HCT116 (cell line): ENCODE measurements around the gene SYT7. TPM values are rescaled to one million over a fixed set of nuclear protein-coding genes. Genes with fewer than 3 reads are reported as not detected.

Experiments
- ATAC-seq: fragments of 200-7000 bp; cut with Tn5 transposase; 2 replicates; pipeline ENCODE4 v1.9.1; 2020; ENCODE audit warnings: mild to moderate bottlenecking, moderate library complexity
- BruUV-seq: library from RNA; stranded (reverse); fragments of 400-500 nt; replicated peaks from 2 replicates; lab custom pipeline; 2021; lab: Mats Ljungman, UMichigan
- CTCF ChIA-PET: fragments of 300-600 bp; sonication (Branson Sonifier 250); formaldehyde crosslinking; loops from one replicate; lab custom pipeline; 2021; ENCODE audit warnings: antibody characterized with exemption; lab: Charles Lee
- POLR2A ChIA-PET: fragments of 300-600, 350-600 bp; sonication (Branson Sonifier 250); formaldehyde crosslinking; loops from one replicate; lab custom pipeline; 2021; ENCODE audit warnings: antibody characterized with exemption; lab: Charles Lee
- RAD21 ChIA-PET, 2 experiments: fragments of 300-600 bp; sonication (Branson Sonifier 250); formaldehyde crosslinking; loops; one replicate each; lab custom pipeline; 2023; ENCODE audit warnings: low total read pairs in 2 of 2; ENCODE audit not compliant: uncharacterized antibody in 2 of 2, unreplicated experiment in 2 of 2, low non-redundant PET in 1 of 2; lab: Charles Lee
- DNase-seq: peaks from one replicate; pipeline ENCODE4 v3.0.0-alpha.2; 2010; ENCODE audit warnings: low read depth, low spot score
- H2AFZ ChIP-seq: fragments of 200-600 bp; shearing (Covaris generic), sonication (generic); 2 replicates; pipeline ENCODE4 v1.6.1; 2017; ENCODE audit warnings: low read depth, mixed run types, mixed read lengths, antibody characterized with exemption, low read length; ENCODE audit not compliant: poor library complexity, severe bottlenecking
- H3K27ac ChIP-seq: 2 replicates; pipeline ENCODE4 v1.5.1; 2012; ENCODE audit warnings: low read depth, low read length
- H3K27me3 ChIP-seq: fragments of 200-600 bp; sonication (generic); 2 replicates; pipeline ENCODE4 v1.6.1; 2016; ENCODE audit warnings: mixed run types, low read length, mixed read lengths; ENCODE audit not compliant: insufficient read depth
- H3K36me3 ChIP-seq, 2 experiments: fragments of 200-500 bp in 1 of 2; fragments of 200-600 bp in 1 of 2; sonication (Bioruptor generic) in 1 of 2; sonication (generic) in 1 of 2; 2 replicates each; pipeline versions ENCODE4 v1.5.1 to v1.6.1; 2014 to 2016; ENCODE audit warnings: low read length in 2 of 2, inconsistent platforms in 1 of 2, mixed read lengths in 1 of 2, mixed run types in 1 of 2; ENCODE audit not compliant: insufficient read depth in 2 of 2, control insufficient read depth in 1 of 2
- H3K4me1 ChIP-seq, 2 experiments: fragments of 200-600 bp in 1 of 2; sonication (generic) in 1 of 2; 2 replicates each; pipeline versions ENCODE4 v1.5.1 to v1.6.1; 2012 to 2017; ENCODE audit warnings: low read length in 2 of 2, inconsistent platforms in 1 of 2, mild to moderate bottlenecking in 1 of 2, mixed read lengths in 1 of 2, mixed run types in 1 of 2, moderate library complexity in 1 of 2; ENCODE audit not compliant: insufficient read depth in 2 of 2, control insufficient read depth in 1 of 2
- H3K4me2 ChIP-seq: fragments of 200-600 bp; sonication (generic); 2 replicates; pipeline ENCODE4 v1.6.1; 2017; ENCODE audit warnings: mixed run types, low read length, mixed read lengths
- H3K4me3 ChIP-seq, 2 experiments: fragments of 200-600 bp in 1 of 2; sonication (generic) in 1 of 2; replicated peaks in 1 of 2; 2 replicates each; pipeline ENCODE4 v1.5.1; 2011 to 2016; ENCODE audit warnings: low read length in 2 of 2, control low read depth in 1 of 2, low read depth in 1 of 2, mild to moderate bottlenecking in 1 of 2, mixed read lengths in 1 of 2, mixed run types in 1 of 2
- H3K79me2 ChIP-seq: fragments of 200-600 bp; sonication (generic); 2 replicates; pipeline ENCODE4 v1.6.1; 2017; ENCODE audit warnings: mild to moderate bottlenecking, mixed run types, low read length, moderate library complexity, mixed read lengths; ENCODE audit not compliant: insufficient read depth
- H3K9ac ChIP-seq: fragments of 200-600 bp; sonication (generic); 2 replicates; pipeline ENCODE4 v1.6.1; 2016; ENCODE audit warnings: low read length, mixed read lengths
- H3K9me2 ChIP-seq: fragments of 200-600 bp; sonication (generic), shearing (Covaris generic); 2 replicates; pipeline ENCODE4 v1.6.1; 2017; ENCODE audit warnings: mixed run types, mild to moderate bottlenecking, moderate library complexity; ENCODE audit not compliant: insufficient read depth
- H3K9me3 ChIP-seq, 2 experiments: fragments of 200-500 bp in 1 of 2; fragments of 200-600 bp in 1 of 2; sonication (Bioruptor generic) in 1 of 2; sonication (generic) in 1 of 2; 2 replicates each; pipeline ENCODE4 v1.6.1; 2014 to 2017; ENCODE audit warnings: low read length in 2 of 2, mixed read lengths in 2 of 2, inconsistent platforms in 1 of 2, low read depth in 1 of 2, mild to moderate bottlenecking in 1 of 2, mixed run types in 1 of 2, moderate library complexity in 1 of 2; ENCODE audit not compliant: control insufficient read depth in 1 of 2, insufficient read depth in 1 of 2
- H4K20me1 ChIP-seq: fragments of 200-600 bp; sonication (generic), shearing (Covaris generic); 2 replicates; pipeline ENCODE4 v1.6.1; 2017; ENCODE audit warnings: mixed run types, mild to moderate bottlenecking, moderate library complexity; ENCODE audit not compliant: insufficient read depth
- CEBPB ChIP-seq: IDR thresholded peaks from 2 replicates; pipeline ENCODE4 v1.6.1; 2012; ENCODE audit warnings: low read depth
- EGR1 ChIP-seq: IDR thresholded peaks from 2 replicates; pipeline ENCODE4 v1.6.1; 2012; ENCODE audit warnings: low read depth
- EZH2 ChIP-seq: fragments of 200-600 bp; sonication (generic); IDR thresholded peaks from 2 replicates; pipeline ENCODE4 v1.6.1; 2017; ENCODE audit warnings: antibody characterized with exemption, mixed run types
- EZH2phosphoT487 ChIP-seq: fragments of 200-600 bp; IDR thresholded peaks from 2 replicates; pipeline ENCODE4 v1.6.1; 2018; ENCODE audit warnings: antibody characterized with exemption, borderline replicate concordance
- FOSL1 ChIP-seq: IDR thresholded peaks from 2 replicates; pipeline ENCODE4 v1.6.1; 2012; ENCODE audit warnings: low read depth
- JUND ChIP-seq: IDR thresholded peaks from 2 replicates; pipeline ENCODE4 v1.6.1; 2012
- POLR2A ChIP-seq: IDR thresholded peaks from 2 replicates; pipeline ENCODE4 v1.7.0; 2011; ENCODE audit warnings: borderline replicate concordance; ENCODE audit not compliant: insufficient read depth, insufficient read length; ENCODE audit errors: extremely low read depth
- POLR2AphosphoS5 ChIP-seq: IDR thresholded peaks from 2 replicates; pipeline ENCODE4 v1.6.1; 2011; ENCODE audit warnings: mild to moderate bottlenecking, low read depth, low read length, moderate library complexity
- SIN3A ChIP-seq: IDR thresholded peaks from 2 replicates; pipeline ENCODE4 v1.6.1; 2012; ENCODE audit warnings: low read depth
- SP1 ChIP-seq: IDR thresholded peaks from 2 replicates; pipeline ENCODE4 v1.6.1; 2012; ENCODE audit warnings: low read depth
- TCF7L2 ChIP-seq: IDR thresholded peaks from 2 replicates; pipeline ENCODE4 v1.7.0; 2011; ENCODE audit warnings: borderline replicate concordance, inconsistent platforms; ENCODE audit not compliant: insufficient read depth, insufficient read length; ENCODE audit errors: extremely low read depth
- ZFX ChIP-seq: fragments of 450-650 bp; IDR thresholded peaks from 2 replicates; pipeline ENCODE4 v1.6.1; 2017
- ZNF274 ChIP-seq: fragments of 200-500 bp; sonication (Bioruptor generic); IDR thresholded peaks from 2 replicates; pipeline ENCODE4 v1.6.1; 2014; ENCODE audit warnings: mild to moderate bottlenecking, low read depth, low read length, inconsistent platforms
- intact Hi-C: fragments of 100-400 bp; cut with micrococcal nuclease; formaldehyde crosslinking; loops from 2 replicates; pipeline ENCODE4 v1.10.0; 2022
- total RNA-seq: library from RNA; stranded (reverse); gene quantifications from one replicate; pipeline ENCODE4 v1.2.1, GENCODE V29; 2021; ENCODE audit not compliant: unreplicated experiment
- TF ChIP-seq, protein P1 (sequence below), 3 experiments: fragments of 200-600 bp in 1 of 3; sonication (generic) in 1 of 3; IDR thresholded peaks in 2 of 3; conservative IDR thresholded peaks in 1 of 3; 2 replicates each; pipeline ENCODE4 v1.5.1; 2012 to 2017; ENCODE audit warnings: low read depth in 2 of 3, low read length in 2 of 3, antibody characterized with exemption in 1 of 3, borderline replicate concordance in 1 of 3, control low read depth in 1 of 3, mild to moderate bottlenecking in 1 of 3, mixed read lengths in 1 of 3, mixed run types in 1 of 3, moderate library complexity in 1 of 3; ENCODE audit not compliant: insufficient read depth in 1 of 3
- TF ChIP-seq, protein P2 (sequence below): IDR thresholded peaks from 2 replicates; pipeline ENCODE4 v1.6.1; 2012
- TF ChIP-seq, protein P3 (sequence below): IDR thresholded peaks from 2 replicates; pipeline ENCODE4 v1.6.1; 2012

The SYT7 gene
- total RNA-seq, 1 experiment from 2014 or later: 27.4 TPM

DNA sequence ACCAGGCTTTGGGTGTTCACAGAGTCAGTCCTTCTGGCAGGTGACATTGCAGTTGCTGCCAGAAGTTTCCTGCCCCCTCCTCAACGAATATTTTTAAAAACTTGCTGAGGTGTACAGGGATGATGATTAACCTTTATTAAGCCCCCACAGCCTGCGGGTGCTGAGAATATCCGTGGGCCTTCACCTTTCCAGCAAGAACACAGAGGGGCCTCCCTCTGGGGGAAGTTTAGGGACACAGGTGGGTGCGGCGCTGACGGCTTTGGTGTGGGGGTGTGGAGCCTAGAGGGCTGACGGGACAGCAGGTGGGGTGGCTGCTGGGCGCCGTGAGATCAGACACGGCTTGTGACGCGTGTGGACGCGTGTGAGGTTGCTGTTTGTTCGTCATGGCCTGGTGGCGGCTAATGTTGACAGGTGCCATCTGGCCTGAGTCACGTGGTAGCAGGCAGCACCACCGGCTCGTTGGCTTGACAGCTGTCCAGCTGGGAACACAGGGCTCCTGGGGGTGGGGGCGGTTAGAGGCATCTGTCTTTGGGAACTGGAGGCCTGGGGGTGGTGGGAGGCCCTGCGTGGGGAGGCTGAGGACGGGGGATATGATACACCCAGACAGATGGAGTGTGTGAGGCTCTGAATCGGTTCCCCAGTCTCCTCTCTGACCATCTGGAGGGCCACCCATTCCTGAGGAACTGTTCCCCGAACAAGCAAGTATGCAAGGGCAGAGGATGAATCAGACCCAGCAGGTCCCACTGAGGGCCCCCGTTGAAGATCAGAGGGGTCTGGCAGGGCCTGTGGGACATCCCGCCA is 84.9 kb downstream of the SYT7 start:
- H3K9ac ChIP-seq: no peak overlapping the region
- TF ChIP-seq EGR1 (no peak), JUND (no peak), POLR2AphosphoS5 (no peak), ZNF274 (no peak), FOSL1 (no peak), CEBPB (no peak), ZFX (no peak), EZH2 (no peak), EZH2phosphoT487 (no peak), SIN3A (no peak), TCF7L2 (no peak), SP1 (no peak), POLR2A (no peak)
- TF ChIP-seq, protein P1, sequence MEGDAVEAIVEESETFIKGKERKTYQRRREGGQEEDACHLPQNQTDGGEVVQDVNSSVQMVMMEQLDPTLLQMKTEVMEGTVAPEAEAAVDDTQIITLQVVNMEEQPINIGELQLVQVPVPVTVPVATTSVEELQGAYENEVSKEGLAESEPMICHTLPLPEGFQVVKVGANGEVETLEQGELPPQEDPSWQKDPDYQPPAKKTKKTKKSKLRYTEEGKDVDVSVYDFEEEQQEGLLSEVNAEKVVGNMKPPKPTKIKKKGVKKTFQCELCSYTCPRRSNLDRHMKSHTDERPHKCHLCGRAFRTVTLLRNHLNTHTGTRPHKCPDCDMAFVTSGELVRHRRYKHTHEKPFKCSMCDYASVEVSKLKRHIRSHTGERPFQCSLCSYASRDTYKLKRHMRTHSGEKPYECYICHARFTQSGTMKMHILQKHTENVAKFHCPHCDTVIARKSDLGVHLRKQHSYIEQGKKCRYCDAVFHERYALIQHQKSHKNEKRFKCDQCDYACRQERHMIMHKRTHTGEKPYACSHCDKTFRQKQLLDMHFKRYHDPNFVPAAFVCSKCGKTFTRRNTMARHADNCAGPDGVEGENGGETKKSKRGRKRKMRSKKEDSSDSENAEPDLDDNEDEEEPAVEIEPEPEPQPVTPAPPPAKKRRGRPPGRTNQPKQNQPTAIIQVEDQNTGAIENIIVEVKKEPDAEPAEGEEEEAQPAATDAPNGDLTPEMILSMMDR (IDR thresholded peaks at IDR 0.05 in 2 of 3, conservative IDR thresholded peaks at IDR 0.05 in 1 of 3; ENCODE audit: borderline replicate concordance in 1 of 3, insufficient read depth in 1 of 3, low read depth in 2 of 3, low read length in 2 of 3): no peak
- TF ChIP-seq, protein P2, sequence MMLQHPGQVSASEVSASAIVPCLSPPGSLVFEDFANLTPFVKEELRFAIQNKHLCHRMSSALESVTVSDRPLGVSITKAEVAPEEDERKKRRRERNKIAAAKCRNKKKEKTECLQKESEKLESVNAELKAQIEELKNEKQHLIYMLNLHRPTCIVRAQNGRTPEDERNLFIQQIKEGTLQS: no peak
- TF ChIP-seq, protein P3, sequence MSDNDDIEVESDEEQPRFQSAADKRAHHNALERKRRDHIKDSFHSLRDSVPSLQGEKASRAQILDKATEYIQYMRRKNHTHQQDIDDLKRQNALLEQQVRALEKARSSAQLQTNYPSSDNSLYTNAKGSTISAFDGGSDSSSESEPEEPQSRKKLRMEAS: no peak
- TF ChIP-seq, all 23 proteins: peak for 0
- intact Hi-C loops: no loop called here
- Histone ChIP-seq H3K9me2 (no peaks in the 10 kb centered on the region), H3K27ac (no peak overlapping the region), H3K36me3 (no peaks in the 10 kb centered on the region), H3K9me3 (no peaks in the 10 kb centered on the region), H3K4me3 (no peak overlapping the region), H4K20me1 (no peaks in the 10 kb centered on the region), H3K4me1 (no peaks in the 10 kb centered on the region), H2AFZ (no peak overlapping the region), H3K79me2 (no peaks in the 10 kb centered on the region), H3K27me3 (no peaks in the 10 kb centered on the region), H3K4me2 (no peak overlapping the region)
- ATAC-seq (no peak), DNase-seq (no peak)
- RAD21 ChIA-PET: no interaction called here
- BruUV-seq: no TSS peak
- CTCF ChIA-PET: no interaction called here
- POLR2A ChIA-PET: no interaction called here
